Measurements from ENCODE around the gene TRPV3.
"Not testable (repeated sequence)": the region's sequence is repeated elsewhere in the genome, so short reads cannot be mapped to it uniquely, and the experiment has no call there.

The TRPV3 gene

DNA sequence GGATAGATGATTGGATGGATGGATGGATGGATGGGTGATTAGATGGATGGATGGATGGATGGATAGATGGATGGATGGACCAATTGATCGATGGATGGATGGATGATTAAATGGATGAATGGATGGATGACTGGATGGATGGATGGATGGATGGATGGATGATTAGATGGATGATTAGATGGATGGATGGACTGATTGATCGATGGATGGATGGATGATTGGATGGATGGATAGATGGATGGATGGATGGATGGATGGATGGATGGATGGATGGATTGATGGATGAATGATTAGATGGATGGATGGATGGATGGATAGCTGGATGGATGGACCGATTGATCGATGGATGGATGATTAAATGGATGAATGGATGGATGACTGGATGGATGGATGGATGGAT, 38.1 kb downstream of the TRPV3 start:
- not testable (repeated sequence) for DNase-seq

- no peak for DNase-seq
Measured at GRCh38 chr17:3514873-3515272, 42.7 kb downstream of the TRPV3 start.

DNA sequence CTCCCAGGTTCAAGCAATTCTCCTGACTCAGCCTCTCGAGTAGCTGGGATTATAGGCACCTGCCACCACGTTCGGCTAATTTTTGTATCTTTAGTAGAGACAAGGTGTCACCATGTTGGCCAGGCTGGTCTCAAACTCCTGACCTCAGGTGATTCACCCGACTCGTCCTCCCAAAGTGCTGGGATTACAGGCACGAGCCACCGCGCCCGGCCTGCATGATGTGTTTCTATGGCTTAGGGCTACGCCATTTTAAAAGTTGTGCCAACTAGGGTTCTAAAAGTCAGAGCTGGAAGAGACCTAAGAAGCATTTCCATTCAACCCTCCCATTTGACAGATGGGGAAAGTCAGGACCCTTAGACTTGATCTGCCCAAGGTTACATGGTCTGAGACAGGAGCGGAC, 43.4 kb downstream of the TRPV3 start:
- not testable (repeated sequence) for DNase-seq

GRCh38 chr17:3513305-3514035, 44.1 kb downstream of the TRPV3 start:
- DNase-seq, result no peak

GRCh38 chr17:3512505-3513171, 45.0 kb downstream of the TRPV3 start:
- DNase-seq, result peak; percentile 86

- no peak for DNase-seq
Measured at GRCh38 chr17:3511852-3512504, 45.6 kb downstream of the TRPV3 start.

- no peak for DNase-seq
Measured at GRCh38 chr17:3510090-3510489, 47.5 kb downstream of the TRPV3 start.

GRCh38 chr17:3507869-3508268, 49.7 kb downstream of the TRPV3 start:
- no peak for DNase-seq

GRCh38 chr17:3507071-3507470, 50.5 kb downstream of the TRPV3 start:
- no peak for DNase-seq

DNA sequence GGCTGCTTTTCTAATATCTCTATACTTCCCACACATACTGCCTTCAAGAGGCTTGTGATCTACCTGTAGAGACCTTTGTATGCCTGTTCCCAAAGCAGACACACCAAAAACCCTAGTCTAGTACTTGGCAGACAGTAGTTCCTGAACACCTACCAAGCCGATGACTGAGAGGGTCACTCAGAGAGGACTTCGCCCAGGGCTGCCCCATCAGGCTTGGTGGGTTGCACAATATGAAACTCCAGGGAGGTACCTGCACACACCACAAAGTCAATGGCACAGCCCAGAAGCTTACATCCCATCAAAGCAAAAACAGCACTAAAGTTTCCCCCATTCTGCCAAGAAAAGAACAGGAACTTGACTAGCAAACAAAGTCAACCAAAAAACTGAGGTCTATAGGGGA, 51.6 kb downstream of the TRPV3 start:
- DNase-seq, result no peak

DNA sequence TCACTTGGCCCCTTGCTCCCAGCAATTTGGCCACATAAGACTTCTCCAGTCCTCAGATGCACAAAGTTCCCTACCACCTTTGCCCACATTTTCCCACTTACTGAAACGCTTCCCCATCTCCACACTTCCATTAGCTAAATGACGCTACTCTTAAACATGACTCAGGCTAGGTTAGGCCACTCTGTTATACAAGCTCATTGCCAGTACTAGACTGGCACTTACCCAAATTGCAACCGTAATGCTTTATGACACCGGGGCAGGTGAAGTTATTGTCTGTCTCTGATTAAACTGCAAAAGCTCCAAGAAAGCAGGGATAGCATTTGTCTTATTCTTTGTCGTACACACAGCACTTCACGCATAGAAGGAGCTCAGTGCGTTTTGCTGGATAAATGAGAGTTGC, 52.6 kb downstream of the TRPV3 start:
- no peak for DNase-seq

DNA sequence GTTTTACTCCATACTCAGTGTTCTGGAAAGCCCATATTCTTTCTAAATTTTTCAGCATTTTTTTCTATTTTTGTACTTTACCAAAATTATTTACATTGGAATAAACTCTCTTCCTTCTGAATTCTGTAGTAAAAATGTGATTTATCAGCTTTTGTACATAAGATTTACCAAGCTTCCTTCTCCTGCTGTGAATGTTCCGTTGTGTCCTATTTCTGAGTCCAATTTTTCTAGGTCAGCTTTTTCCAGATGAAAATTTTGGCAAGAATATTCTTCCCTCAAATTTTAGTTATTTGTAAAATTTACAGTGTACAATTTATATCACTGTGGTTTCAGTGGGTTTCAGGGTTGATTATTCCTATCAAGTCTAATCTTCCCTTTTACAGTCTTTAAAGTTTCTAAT, 54.3 kb downstream of the TRPV3 start:
- no peak for DNase-seq

DNA sequence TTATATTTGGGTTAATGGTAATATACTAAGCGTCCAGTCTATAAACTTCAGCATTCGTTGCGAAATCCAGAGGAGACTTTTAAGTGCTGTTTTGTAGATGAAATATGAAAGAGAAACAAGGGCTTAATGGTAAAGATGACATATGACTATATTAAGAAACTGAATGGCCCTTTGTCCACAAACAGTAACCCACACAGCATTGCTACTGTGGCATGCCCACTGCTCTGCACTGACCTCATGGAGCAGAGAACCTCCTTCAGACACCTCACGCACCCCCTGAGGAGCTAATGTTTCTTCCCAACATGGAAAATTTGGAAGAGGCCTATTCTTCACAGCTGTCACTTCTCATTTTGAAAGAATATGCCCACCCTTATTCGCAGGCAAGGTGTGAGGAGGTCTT, 55.1 kb downstream of the TRPV3 start:
- no peak for DNase-seq

DNA sequence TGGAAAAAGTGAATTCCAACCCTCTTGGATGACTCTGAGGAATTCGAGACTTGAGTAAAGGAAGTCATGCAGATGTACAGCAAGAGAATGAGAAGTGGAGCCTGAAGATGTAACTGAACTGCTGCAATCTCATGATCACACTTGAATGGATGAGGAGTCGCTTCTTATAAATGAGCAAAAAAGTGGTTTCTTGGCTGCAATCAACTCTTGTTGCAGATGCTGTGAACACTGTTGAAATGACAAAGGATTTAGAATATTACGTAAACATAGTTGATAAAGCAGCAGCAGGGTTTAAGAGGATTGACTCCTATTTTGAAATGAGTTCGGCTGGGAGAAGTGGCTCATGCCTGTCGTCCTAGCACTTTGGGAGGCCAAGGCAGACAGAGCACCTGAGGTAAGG, 56.3 kb downstream of the TRPV3 start:
- no peak for DNase-seq

GRCh38 chr17:3497101-3497500, 60.5 kb downstream of the TRPV3 start:
- no peak for DNase-seq

DNA sequence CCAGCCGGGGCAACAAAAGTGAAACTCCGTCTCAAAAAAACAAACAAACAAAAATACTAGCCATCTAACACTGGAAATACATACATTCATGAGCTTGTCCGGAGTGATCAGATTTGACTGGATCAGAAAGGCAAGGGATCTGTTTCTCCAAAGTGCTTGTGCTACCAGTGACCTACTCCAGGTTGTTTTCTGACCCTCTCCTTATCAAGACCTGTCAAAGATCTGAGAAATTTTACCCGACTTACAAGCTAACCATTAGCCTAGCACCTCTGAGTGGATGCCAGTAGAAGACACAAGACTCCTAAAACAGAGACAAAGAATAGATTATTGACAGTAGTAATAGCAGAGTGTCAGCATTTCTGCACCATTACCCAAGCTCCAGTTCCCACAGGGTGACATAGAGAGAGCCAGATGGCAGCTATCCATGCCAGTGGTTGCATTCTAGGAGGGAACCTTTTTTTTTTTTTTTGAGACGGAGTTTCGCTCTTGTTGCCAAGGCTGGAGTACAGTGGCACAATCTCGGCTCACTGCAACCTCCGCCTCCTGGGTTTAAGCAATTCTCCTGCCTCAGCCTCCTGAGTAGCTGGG, 72.0 kb downstream of the TRPV3 start:
- no peak for DNase-seq

GRCh38 chr17:3482852-3483251, 74.8 kb downstream of the TRPV3 start:
- no peak for DNase-seq

GRCh38 chr17:3479988-3480387, 77.6 kb downstream of the TRPV3 start:
- no peak for DNase-seq

GRCh38 chr17:3475812-3476610, 81.6 kb downstream of the TRPV3 start, which contains the start of gene ASPA:
TSS of gene ASPA (plus strand) at chr17:3475997. CDS start at chr17:3476160, 163 bp downstream.
- no peak for DNase-seq

DNA sequence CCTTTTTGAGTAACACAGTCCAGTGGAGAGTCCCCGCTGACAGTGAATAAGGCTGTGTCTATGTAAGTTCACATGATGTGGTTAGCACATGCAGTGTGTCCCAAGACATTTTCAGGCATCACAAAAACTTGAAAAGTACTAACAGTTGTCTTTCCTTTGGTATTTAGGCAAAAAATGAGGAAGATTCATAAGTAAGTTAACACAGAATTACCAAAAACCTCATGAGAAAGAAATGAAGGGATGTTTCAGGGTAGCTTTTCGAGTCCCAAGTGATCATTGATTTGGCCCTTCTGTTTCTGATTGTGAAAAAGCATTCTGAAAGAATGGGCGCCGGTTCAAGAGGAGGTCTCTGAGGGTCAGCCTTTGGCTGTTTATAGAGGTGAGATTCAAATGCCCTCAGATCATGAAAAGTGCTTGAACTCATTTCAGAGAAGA, 82.3 kb downstream of the TRPV3 start:
- no peak for DNase-seq

- no peak for DNase-seq
Measured at GRCh38 chr17:3474212-3474611, 83.4 kb downstream of the TRPV3 start.

DNA sequence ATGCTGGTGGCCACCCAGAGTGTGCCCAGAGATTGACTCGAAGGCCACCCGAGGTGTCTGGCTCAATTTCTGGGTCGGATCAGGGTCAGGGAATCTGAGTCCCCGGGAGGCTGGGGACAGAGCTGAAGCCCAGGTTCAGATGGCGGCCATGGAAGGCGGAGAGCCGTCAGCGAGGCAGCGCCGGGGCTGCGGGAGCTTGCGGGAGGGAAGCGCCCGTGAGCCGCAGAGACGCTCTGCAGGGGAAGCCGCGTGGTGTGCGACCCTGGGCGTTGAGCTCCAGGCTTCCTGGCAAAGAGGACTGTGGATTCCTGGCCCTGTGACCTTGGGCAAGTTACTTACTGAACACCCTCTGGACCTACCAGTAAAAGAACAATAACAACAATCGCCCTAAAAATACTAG, 85.5 kb downstream of the TRPV3 start:
- no peak for DNase-seq

DNA sequence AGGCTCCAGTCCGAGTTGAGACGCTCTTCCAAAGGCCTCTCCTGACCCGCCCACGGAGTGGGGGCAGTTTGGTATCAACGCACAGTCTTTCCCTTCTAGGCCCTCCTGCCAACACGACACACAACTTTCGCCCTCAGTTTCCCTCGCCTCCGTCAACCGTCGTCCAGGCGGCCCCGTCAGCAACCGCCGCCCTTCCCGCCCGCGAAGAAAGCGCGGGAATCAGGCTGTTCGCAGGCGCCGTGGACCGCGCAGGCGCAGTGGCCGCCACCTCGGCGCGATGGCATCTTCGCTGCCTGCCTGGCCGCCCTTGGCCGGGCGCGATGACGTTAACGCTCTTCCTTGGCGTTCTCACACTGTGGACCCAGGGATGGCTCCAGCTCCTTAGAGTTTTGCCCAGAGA, 86.0 kb downstream of the TRPV3 start, which contains the start of gene SPATA22:
TSS of gene SPATA22 (minus strand) at position 221 of the 400 bp plus-strand sequence. CDS start 2,494 bp downstream, outside the sequence.
- no peak for DNase-seq
